ENCODE data around the gene RXRB.

DNA sequence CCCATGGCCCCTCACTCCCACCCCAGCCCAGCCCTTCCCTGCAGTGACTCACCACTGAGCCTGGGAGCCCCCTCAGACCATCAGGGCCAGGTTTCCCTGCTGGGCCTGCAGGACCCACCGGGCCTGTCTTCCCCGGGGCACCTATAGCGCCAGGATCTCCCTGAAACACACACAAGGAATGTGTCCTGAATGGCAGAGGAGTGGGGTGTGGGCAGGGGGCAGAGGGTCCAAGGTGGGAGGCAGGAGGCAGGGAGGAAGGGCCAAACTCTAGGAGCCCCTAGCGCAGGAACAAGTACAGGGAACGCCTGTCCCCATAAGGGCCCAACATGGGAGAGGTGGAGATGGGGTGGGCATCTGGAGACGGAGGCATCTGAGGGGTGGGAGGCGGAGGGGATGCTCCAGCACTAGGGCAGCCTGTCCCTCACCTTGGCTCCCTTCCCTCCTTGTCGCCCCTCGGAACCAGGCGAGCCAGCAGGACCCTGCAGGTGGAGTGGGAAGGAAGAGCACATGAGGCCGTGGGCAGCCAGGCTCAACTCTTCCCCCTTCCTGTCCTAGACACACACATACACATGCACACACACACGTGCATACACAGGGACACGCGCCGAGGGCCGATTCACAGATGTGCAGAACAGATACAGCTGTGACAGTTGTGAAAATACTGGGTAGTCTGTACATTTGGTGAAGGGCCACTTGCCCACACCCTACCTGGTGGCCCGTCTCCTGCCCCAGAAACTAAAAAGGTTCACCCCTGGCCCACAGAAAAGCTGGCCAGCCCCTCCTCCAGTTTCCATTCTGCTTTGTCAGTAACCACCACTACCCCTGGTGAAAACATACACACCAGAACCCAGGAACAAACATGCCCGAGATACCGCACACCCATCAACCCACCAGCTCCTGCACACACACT, 32.8 kb downstream of the RXRB start:
- no peak for TF ChIP-seq POLR2A (IDR thresholded peaks at IDR 0.05; ENCODE audit: low read length)
- no peak for TF ChIP-seq MAZ (IDR thresholded peaks at IDR 0.05; ENCODE audit: borderline replicate concordance, low read depth, low read length)
- no peak for TF ChIP-seq HOXA7 (CRISPR knock-in tag; IDR thresholded peaks at IDR 0.05)
- TF ChIP-seq NPAS2 (CRISPR knock-in tag; IDR thresholded peaks at IDR 0.05; ENCODE audit: borderline replicate concordance), result no peak
- TF ChIP-seq EHMT2 (IDR thresholded peaks at IDR 0.05; ENCODE audit: low read depth), result no peak
- TF ChIP-seq, protein P1, sequence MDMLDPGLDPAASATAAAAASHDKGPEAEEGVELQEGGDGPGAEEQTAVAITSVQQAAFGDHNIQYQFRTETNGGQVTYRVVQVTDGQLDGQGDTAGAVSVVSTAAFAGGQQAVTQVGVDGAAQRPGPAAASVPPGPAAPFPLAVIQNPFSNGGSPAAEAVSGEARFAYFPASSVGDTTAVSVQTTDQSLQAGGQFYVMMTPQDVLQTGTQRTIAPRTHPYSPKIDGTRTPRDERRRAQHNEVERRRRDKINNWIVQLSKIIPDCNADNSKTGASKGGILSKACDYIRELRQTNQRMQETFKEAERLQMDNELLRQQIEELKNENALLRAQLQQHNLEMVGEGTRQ (IDR thresholded peaks at IDR 0.05), result no peak
- no peak for TF ChIP-seq RAD21 (conservative IDR thresholded peaks at IDR 0.05 in 1 of 2, IDR thresholded peaks at IDR 0.05 in 1 of 2)

Data from A549 (cell line).